GM21529 (cell line): ENCODE results near the gene DEGS2.
"Not testable (repeated sequence)": the region's sequence is repeated elsewhere in the genome, so short reads cannot be mapped to it uniquely, and the experiment has no call there.

Experiments
- ATAC-seq: cut with Tn5 transposase; IDR thresholded peaks from one replicate; pipeline ENCODE4 v1.9.1; 2021; ENCODE audit not compliant: unreplicated experiment

Gene DEGS2

DNA sequence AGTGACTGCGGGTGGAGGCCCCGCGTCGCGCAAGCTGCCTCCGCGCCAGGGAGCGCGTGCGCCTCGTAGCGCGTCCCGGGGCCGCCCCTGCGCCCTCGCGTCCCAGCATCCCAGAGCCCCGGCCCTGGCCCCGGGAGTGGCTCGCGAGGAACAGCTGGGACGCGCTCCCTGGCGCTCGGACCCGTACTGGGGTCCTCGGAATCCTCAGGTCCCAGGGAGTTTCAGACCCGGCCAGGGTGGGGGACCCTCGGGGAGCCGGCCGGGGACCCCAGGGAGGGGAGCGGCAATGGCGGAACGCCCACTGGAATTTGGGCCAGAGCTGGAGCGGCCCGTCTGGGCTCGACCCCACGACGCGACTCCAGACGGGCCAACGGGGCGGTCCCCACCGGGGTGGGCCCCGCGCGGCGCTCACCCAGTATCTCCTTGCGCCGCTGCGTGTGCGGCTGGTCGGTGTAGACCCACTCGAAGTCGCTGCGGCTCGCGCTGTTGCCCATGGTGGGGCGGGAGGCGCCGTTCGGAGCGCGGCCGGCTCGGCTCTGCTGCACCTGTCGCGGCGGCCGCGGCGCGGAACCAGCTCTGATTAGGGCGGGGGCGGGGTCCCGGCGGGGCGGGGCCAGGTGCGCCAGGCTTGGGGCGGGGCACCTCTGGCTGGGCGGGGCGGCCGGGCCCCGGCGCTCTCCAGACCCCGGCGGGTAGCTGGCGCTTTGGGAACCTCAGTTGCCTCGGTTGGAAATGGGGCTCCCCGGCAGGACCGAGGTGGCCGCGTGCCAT lies at the start of gene DEGS2:
TSS of gene DEGS2 (minus strand) at position 552 of the 771 bp plus-strand sequence. CDS start at position 494, 58 bp downstream.
- peak; percentile 63 for ATAC-seq

DNA sequence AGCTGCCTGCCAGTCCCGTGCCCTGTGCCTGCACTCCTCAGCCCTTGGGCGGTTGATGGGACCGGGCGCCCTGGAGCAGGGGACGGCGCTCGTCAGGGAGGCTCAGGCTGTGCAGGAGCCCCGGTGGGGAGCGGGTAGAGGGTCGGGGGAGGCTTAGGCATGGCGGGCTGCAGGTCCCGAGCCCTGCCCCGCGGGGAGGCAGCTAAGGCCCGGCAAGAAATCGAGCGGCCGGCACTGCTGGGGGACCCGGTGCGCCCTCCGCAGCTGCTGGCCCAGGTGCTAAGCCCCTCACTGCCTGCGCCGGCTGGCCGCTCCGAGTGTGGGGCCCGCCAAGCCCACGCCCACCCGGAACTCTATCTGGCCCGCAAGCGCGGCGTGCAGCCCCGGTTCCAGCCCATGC lies 48.7 kb upstream of the DEGS2 start:
- ATAC-seq, result not testable (repeated sequence)

DNA sequence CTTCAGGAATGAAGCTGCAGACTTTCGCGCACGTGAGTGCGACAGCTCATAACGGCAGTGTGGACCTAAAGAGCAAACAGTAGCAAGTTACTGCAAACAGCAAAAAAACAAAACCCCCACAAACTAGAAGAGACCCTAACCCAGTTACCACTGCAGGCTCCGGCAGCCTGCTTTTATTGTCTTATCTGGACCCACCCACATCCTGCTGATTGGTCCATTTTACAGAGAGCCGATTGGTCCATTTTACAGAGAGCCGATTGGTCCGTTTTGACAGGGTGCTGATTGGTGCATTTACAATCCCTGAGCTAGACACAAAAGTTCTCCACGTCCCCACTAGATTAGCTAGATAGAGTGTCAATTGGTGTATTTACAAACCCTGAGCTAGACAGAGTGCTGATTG lies 48.1 kb upstream of the DEGS2 start:
- not testable (repeated sequence) for ATAC-seq

DNA sequence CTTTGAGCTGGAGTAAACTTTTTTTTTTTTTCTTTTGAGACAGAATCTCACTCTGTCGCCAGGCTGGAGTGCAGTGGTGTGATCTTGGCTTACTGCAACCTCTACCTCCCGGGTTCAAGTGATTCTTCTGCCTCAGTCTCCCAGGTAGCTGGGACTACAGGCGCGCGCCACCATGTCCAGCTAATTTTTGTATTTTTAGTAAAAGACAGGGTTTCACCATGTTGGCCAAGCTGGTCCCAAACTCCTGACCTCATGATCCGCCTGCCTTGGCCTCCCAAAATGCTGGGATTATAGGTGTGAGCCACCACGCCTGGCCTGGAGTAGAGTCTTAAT lies 45.4 kb upstream of the DEGS2 start:
- ATAC-seq, result not testable (repeated sequence)

DNA sequence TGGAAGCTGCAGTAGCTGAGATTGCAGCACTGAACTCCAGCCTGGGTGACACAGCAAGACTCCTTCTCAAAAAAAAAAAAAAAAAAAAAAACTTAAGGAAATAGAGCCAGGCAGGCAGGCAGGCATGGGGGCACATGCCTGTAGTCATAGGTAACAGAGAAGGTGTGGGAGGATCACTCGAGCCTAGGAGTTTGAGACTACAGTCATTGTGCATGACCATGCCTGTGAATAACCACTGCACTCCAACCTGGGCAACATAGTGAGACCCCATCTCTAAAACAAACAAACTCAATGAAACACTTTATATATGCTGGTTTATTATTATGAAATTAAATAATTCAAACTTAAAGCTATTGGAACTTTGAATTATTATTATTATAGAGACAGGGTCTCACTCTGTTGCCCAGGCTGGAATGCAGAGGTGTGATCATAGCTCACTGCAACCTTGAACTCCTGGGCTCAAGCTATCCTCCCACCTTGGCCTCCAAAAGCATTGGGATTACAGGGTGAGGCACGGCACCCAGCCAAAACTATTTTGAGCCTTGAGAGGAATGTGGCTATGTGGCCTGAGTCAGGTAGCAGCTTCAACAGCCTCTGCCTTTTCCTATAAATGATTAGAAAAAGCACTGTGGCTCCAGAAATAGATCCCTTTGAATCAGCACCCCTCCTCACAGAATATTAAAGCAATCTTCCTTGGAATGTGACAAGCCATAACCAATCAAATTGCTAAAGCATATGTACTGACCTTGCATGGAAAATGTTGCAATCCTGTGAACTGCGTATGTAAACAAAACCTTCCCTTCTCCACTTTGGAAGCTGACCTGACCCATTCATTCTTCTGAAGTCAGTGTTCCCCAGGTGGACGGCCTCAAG lies 44.8 kb upstream of the DEGS2 start:
- no peak for ATAC-seq

DNA sequence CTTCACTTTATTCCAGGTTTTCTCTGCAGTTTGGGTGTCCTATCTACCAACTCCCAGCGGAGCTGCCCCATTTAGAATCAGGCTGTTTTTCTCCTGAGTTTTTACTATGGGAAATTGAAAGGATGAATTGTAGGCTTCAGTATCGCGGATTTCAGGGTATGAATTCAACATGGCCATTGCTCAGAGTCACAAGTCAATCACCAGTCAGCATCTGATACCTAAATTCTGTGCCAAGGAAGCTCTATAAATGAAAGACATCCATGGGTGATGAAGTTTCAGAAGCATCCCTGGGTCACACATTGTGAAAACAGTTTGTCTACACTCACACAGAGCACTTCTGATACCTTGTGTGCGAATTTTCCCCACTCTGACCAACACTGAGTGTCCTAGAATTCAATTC lies 43.7 kb upstream of the DEGS2 start:
- no peak for ATAC-seq

DNA sequence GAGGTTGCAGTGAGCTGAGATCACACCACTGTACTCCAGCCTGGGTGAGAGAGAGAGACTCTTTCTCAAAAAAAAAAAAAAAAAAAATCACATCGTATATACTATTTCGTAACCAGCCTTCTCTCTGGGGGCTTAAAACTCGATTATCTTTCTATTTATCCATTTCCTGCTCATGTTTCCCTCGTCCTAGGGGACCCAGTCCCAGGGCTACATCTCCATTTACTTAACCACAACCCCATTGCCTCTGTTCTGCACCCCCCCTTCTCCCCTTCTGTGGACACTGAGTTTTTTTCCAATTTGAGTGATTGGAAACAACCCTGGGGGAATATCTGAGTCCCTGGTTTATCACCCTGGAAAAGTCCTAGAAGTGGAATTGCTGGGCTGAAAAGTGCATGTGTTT lies 43.3 kb upstream of the DEGS2 start:
- ATAC-seq, result no peak

DNA sequence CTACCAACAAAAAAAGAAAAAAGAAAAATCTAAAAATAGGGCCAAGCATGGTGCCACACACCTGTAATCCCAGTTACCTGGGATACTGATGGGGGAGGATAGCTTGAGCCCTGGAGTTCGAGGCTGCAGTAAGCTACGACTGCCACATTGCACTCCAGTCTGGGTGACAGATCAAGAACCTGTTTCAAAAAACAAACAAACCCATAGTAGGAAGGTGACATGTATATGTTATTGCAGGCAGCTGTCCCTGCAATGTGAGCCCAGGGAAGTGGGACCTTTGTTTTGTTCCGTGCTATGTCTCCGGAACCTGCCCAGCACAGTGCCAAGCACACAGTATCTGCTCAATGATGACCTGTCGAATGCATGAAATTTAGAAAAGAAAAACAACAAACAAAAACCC lies 42.3 kb upstream of the DEGS2 start:
- no peak for ATAC-seq

DNA sequence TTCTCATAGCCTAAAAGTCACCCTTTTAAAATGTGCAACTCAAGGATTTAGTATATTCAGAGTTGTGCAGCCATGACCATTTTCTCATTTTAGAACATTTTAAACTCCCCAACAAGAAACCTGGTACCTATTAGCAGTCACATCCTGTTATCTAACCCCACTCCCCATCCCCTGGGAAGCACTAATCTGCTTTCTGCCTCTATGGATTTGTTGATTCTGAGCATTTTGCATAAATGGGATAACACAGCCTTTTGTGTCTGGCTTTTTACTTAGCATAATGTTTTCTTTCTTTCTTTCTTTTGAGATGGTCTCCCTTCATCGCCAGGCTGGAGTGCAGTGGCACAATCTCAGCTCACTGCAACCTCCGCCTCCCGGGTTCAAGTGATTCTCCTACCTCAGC lies 40.9 kb upstream of the DEGS2 start:
- no peak for ATAC-seq

DNA sequence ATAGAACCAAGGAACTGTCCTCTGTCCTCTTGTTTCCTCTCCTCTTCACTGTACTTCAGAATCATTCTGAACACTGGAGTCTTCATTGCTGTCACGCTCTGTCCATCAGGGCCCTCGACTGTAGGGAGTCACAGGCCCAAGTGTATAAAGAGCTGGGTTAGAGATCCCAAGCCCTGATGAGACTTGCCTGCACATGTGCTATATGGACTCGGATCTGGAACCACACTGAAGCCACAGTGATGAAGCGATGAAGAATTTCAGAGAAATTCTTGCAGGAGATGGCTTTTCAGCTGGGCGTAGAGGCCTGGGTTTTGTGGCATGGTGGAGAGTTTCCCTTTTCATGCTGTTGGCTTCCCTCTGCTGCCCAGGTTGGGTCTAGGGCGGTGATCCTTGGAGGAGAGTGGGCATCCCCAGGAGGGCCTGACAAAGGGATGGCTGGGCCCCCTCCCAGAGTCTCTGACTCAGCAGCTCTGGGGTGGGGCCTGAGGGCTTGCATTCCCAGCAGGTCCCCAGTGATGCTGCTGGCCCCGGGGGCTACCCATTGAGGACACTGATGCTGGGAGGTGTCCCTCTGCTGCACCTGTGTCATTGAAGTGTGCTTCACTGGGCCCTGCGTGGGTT lies 39.9 kb upstream of the DEGS2 start:
- ATAC-seq, result no peak

DNA sequence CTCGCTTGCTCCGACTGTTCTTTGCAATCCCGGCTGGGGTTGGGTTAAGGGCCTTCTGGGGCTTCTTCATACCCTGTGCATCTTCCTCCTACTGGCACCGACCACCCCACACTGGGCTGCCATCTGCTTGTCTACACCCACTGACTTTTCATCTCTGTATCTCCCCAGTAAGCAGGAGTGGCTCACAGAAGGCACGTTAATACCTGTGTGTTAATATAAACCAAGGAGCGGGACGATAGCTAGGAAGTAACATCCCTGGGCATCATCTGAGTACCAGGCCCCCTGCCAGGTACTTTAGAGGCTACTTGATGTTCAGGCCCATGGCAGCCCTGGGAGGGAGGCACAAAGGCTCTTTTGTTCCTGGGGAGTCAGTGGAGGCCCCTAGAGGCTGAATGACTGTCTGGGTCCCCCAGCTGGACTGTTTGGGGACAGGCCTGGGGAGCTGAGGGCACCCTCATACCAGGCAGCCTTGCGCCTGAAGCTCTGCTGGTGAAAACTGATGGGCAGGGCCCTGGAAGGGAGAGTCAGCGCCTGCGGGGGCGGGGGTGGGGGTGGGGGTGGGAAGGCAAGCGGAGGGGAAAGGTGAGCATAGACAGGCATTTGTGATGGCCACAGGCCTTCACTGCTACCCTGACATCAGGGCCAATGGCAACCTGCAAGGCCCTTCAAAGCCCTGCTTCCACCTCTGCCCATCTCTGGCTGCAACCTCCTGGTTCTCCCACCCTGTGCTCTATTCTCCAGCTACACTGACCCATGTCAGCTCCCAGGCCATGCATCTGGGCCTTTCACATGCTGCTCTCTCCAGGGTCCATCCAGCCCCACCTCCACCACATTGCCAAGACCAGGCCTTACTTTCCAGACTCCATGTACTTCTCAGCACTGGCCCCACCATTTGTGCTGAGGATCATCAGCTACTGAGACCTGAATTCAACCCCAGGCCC lies 34.2 kb upstream of the DEGS2 start:
- ATAC-seq, result no peak

DNA sequence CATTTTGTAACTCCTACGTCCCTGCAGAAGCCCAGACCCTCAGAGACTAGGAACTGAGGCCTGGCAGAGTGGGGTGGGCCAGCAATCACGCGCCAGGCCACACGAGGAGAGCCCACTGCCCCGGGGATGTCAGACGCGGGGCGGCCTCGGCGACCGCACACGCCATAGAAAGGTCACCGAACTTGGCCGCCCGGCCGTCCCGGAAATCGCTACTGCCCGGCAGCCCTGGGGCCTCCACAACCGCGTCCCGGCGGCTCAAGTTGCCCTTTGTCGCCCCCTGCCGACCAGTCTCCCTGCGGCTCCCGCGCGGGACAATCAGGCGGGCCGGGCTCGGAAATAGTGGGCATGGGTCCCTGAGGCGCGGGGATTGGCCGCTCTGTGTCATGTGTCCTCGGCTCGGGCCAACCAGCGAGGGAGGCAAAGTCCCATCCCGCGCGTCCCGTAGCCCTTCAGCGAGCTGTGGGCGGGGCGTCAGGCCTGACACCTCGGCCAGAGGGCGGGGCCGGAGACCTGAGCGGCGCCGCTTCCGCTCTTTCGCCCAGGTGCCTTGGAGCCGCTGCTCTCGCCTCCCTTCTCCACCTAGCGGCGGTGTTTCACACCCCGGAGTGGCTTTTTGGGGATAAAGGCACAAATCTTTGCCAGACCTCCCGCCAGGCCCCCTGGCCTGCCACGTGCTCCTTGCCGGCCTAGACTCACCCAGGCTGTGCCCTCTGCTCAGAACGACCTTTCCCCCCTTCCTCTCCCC lies 33.4 kb upstream of the DEGS2 start:
- peak; percentile 99 for ATAC-seq

DNA sequence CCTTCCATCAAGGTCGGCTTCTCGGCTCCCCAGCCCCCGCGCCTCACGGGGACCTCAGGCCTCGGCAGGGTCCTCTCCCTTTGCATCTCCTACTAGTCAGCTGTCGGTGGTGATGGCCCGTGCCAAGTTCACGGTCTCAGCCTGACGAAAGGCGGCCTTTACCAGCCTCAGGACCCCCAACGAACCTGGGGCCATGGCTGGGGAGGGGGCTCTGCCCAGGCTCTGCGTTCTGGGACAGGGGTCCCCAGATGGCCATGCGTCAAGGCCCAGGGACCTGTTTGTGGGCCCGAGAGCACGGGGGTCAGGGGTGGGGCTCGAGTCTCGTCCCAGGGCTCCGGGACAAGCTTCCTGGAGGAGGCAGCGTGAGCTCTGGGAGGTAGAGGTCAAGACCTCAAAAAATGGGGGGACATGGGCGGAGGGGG lies 32.8 kb upstream of the DEGS2 start:
- ATAC-seq, result no peak

DNA sequence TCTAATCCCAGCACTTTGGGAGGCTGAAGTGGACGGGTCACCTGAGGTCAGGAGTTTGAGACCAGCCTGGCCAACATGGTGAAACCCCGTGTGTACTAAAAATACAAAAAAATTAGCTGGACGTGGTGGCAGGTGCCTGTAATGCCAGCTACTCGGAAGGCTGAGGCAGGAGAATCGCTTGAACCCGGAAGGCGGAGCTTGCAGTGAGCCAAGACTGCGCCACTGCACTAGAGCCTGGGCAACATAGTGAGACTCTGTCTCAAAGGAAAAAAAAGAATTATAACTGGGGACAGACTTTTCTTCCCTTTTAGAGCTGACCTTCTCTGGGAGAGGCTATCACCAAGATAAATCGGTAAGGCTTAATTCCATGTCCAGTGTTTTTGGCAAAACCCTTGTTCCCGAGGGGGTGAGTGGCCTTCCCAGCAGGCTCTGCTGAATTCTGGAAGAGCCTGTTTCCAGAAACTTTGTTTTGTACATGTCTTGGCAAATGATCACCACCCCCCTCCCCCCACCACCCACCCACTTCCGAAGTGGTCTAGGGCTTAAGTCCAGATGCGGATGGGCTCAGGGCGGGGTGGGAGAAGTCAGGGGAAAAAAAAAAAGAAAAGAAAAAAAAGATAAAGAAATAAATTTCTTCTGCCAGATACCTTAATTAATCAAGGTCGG lies 32.3 kb upstream of the DEGS2 start:
- ATAC-seq, result no peak

DNA sequence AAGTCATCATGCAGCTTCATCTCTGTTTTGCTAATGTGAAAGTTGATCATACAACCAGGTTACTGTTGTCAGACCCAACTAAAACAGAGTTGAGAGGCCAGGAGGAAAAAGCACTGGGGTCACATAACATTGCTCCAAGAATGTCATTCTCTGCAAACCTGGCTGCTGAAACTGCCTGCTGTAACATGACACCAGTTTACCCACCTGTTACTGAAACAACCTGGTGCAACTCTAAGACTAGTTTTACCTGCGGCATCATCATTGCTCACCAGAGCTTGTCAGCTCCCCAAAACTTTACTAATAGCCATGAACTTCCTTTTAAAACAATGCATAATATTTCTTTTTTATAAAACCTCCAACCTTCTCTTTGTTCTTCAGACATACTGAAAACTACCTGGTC lies 30.7 kb upstream of the DEGS2 start:
- no peak for ATAC-seq

DNA sequence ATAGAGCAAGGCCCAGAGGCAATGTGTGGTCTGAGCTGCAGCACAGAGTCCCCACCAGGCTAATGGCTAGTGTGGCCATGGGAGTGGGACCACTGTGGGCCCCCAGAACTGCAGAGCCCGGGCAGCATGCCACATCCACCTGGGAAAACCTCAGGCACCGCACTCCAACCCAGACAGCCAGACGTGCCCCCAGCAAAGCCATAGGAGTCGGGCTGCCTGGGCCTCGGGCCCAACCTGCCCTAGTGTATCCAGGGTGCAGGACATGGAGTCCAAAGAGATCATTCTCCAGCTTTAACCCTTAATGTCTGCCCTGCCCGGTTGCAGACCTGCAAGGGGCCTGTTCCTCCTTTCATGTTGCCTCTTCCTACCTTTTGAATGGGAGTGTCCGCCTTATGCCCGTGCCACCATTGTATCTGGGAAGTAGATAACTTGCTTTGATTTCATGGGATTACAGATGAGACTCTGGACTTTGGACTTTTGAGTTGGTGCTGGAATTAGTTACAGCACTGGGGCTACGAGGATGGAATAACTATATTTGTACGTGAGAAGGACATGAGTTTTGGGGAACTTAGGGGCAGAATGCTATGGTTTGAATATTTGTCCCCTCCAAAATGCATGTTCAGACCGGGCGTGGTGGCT lies 29.1 kb upstream of the DEGS2 start:
- no peak for ATAC-seq

DNA sequence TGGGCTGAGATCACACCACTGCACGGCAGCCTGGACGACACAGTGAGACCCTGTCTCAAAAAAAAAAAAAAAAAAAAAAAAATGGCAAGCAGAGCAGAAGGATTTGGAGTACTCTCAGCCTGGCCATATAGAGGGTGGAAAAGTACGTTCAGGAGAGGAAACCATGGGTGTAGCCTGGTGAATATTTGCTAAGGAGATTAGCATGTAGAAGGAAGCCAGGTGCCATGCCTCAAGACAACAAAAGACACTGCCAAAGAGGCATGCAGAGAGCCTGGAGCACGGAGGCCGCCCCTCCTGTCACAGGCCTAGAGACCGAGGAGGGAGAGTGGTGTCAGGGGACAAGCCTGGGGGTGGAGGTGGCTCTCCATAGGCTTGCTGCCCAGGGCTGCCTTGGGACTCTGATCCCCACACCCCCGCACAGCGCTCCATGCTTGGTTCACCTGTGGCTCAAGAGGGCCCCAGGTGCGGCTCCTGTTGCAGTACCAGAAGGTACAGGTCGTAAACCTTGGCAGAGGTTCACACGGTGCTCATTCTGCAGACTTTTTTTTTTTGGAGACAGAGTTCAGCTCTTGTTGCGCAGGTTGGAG lies 27.9 kb upstream of the DEGS2 start:
- no peak for ATAC-seq

DNA sequence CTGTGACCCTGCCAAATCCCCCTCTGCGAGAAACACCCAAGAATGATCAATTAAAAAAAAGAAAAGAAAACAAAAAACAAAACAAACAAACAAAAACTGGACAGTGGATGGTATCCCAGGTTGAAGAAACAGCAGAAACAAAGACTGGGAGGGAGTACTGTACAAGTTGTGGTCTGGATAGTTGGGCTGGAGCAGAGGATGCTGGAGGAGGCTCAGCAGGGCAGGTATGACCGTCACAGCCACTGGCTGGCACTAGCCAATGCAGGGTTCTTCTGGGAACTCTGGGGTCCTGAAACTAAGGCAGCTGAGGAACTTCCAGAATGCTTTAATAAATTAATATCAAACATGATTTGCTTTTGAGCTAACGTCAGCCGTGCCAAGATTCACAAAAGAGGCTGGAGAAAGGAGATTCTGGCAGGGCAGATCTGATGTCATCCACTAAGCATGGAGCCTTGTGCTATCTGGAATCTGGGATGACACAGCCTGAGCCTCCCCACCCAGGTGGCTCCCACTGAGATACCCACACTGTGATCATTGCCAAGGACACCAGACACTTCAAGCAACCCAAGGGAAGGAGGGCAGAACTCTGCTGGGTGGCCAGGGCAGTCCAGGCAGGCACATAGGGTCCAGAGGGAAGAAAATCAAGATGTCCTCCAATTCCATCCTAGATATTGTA lies 22.6 kb upstream of the DEGS2 start:
- ATAC-seq, result not testable (repeated sequence)
